DOHH2 (cell line): ENCODE results near the gene FGF7.

Experiments used
- H3F3A ChIP-seq: fragments of 200-600 bp; sonication (generic), shearing (Covaris generic); 2 replicates; pipeline ENCODE4 v1.6.0; 2016; ENCODE audit warnings: antibody characterized with exemption, mild to moderate bottlenecking; ENCODE audit not compliant: control insufficient read depth, insufficient read depth
- H3K27ac ChIP-seq: fragments of 200-600 bp; sonication (generic); 2 replicates; pipeline ENCODE4 v1.5.1; 2014; ENCODE audit warnings: low read depth, mild to moderate bottlenecking, low read length, moderate library complexity
- H3K27me3 ChIP-seq: fragments of 200-600 bp; sonication (generic); 2 replicates; pipeline ENCODE4 v1.6.1; 2014; ENCODE audit warnings: mild to moderate bottlenecking, low read length, mixed read lengths; ENCODE audit not compliant: control insufficient read depth
- H3K36me3 ChIP-seq: fragments of 200-600 bp; sonication (generic); 2 replicates; pipeline ENCODE4 v1.6.1; 2014; ENCODE audit warnings: mild to moderate bottlenecking, low read length, moderate library complexity, mixed read lengths; ENCODE audit not compliant: control insufficient read depth
- H3K4me1 ChIP-seq: fragments of 200-600 bp; sonication (generic); 2 replicates; pipeline ENCODE4 v1.6.1; 2014; ENCODE audit warnings: mild to moderate bottlenecking, low read length, mixed read lengths; ENCODE audit not compliant: control insufficient read depth
- H3K4me2 ChIP-seq: fragments of 200-600 bp; sonication (generic); 2 replicates; pipeline ENCODE4 v1.6.0; 2014; ENCODE audit warnings: mild to moderate bottlenecking, low read length, moderate library complexity
- H3K4me3 ChIP-seq: fragments of 200-600 bp; sonication (generic); 2 replicates; pipeline ENCODE4 v1.5.1; 2014; ENCODE audit warnings: mild to moderate bottlenecking, low read length, mixed read lengths
- H3K79me2 ChIP-seq: fragments of 200-600 bp; sonication (generic); 2 replicates; pipeline ENCODE4 v1.6.1; 2014; ENCODE audit warnings: mild to moderate bottlenecking, low read length, mixed read lengths; ENCODE audit not compliant: control insufficient read depth
- H3K9me2 ChIP-seq: fragments of 200-600 bp; sonication (generic); replicated peaks from 2 replicates; pipeline ENCODE4 v1.6.1; 2014; ENCODE audit warnings: mild to moderate bottlenecking, low read length, mixed read lengths; ENCODE audit not compliant: control insufficient read depth
- H3K9me3 ChIP-seq: fragments of 200-600 bp; sonication (generic); 2 replicates; pipeline ENCODE4 v1.6.1; 2014; ENCODE audit warnings: antibody characterized with exemption, low read length, mixed read lengths; ENCODE audit not compliant: control insufficient read depth, insufficient read depth
- H4K20me1 ChIP-seq: fragments of 200-600 bp; sonication (generic); 2 replicates; pipeline ENCODE4 v1.6.0; 2014; ENCODE audit warnings: low read depth, mild to moderate bottlenecking, antibody characterized with exemption, low read length, moderate library complexity; ENCODE audit not compliant: control insufficient read depth, insufficient read depth
- CTCF ChIP-seq: fragments of 200-600 bp; sonication (generic); IDR thresholded peaks from one replicate; pipeline ENCODE4 v1.5.1; 2014; ENCODE audit warnings: antibody characterized with exemption, mild to moderate bottlenecking, low read depth, low read length; ENCODE audit not compliant: poor library complexity, severe bottlenecking
- EZH2phosphoT487 ChIP-seq: fragments of 200-600 bp; sonication (generic); IDR thresholded peaks from 2 replicates; pipeline ENCODE4 v1.6.1; 2017; ENCODE audit warnings: borderline replicate concordance, mild to moderate bottlenecking, antibody characterized with exemption, low read length, moderate library complexity, mixed read lengths

The FGF7 gene

GRCh38 chr15:49521802-49522201, 98.8 kb downstream of the FGF7 start:
- Histone ChIP-seq H3K36me3 (no peaks in the 10 kb centered on the region), H3K27me3 (no peaks in the 10 kb centered on the region), H4K20me1 (no peaks in the 10 kb centered on the region), H3K9me2 (no peaks in the 10 kb centered on the region), H3K4me2 (no peak overlapping the region), H3K4me1 (no peaks in the 10 kb centered on the region), H3K27ac (no peak overlapping the region), H3K79me2 (no peaks in the 10 kb centered on the region), H3F3A (no peaks in the 10 kb centered on the region), H3K4me3 (no peak overlapping the region), H3K9me3 (peaks cover 3% of the 10 kb centered on the region; the same call in 1 of the 2 replicates)
- no peak for TF ChIP-seq EZH2phosphoT487
- no peak for TF ChIP-seq CTCF

GRCh38 chr15:49528289-49528688, 105.2 kb downstream of the FGF7 start:
- H3K79me2 ChIP-seq = no peaks in the 10 kb centered on the region
- H3K27ac ChIP-seq = no peak overlapping the region
- H3K36me3 ChIP-seq = no peaks in the 10 kb centered on the region
- no peaks in the 10 kb centered on the region for H3K27me3 ChIP-seq
- H3K9me3 ChIP-seq = no peaks in the 10 kb centered on the region
- H4K20me1 ChIP-seq = no peaks in the 10 kb centered on the region
- H3K4me1 ChIP-seq = no peaks in the 10 kb centered on the region
- H3K4me3 ChIP-seq = no peak overlapping the region
- no peaks in the 10 kb centered on the region for H3F3A ChIP-seq
- H3K9me2 ChIP-seq = no peaks in the 10 kb centered on the region
- H3K4me2 ChIP-seq = no peak overlapping the region
- TF ChIP-seq EZH2phosphoT487 (no peak), CTCF (no peak)

- no peaks in the 10 kb centered on the region for H3K9me3 ChIP-seq
- no peaks in the 10 kb centered on the region for H3K27me3 ChIP-seq
- H3K4me1 ChIP-seq = no peaks in the 10 kb centered on the region
- H4K20me1 ChIP-seq = no peaks in the 10 kb centered on the region
- no peaks in the 10 kb centered on the region for H3F3A ChIP-seq
- TF ChIP-seq CTCF (no peak), EZH2phosphoT487 (no peak)
- H3K36me3 ChIP-seq = no peaks in the 10 kb centered on the region
- no peak overlapping the region for H3K27ac ChIP-seq
- H3K9me2 ChIP-seq = no peaks in the 10 kb centered on the region
- no peak overlapping the region for H3K4me3 ChIP-seq
- H3K79me2 ChIP-seq = no peaks in the 10 kb centered on the region
- no peak overlapping the region for H3K4me2 ChIP-seq
Measured at GRCh38 chr15:49530092-49530491, 107.0 kb downstream of the FGF7 start.
